HepG2 (cell line): Measurements from ENCODE around the gene SFMBT1. TPM values are rescaled to one million over a fixed set of nuclear protein-coding genes. Genes with fewer than 3 reads are reported as not detected.
A peak's percentile ranks its signal among the peaks of the same experiment; 100 is the strongest.

ENCODE experiments used
- ATAC-seq: fragments of 200-7000 bp; cut with Tn5 transposase; 3 replicates; pipeline ENCODE4 v1.9.1; 2020; ENCODE audit warnings: mild to moderate bottlenecking, moderate library complexity
- BruUV-seq: library from RNA; stranded (reverse); fragments of 400-500 nt; replicated peaks from 2 replicates; lab custom pipeline; 2021; lab: Mats Ljungman, UMichigan
- CTCF ChIA-PET: fragments of 300-600 bp; formaldehyde crosslinking; extraction: SDS; loops from one replicate; lab custom pipeline; 2021; ENCODE audit warnings: low total read pairs, inconsistent platforms, low intra/inter-chr PET ratio; lab: Yijun Ruan, JAX
- POLR2A ChIA-PET: fragments of 350-600 bp; sonication (Branson Sonifier 250); formaldehyde crosslinking; loops from one replicate; lab custom pipeline; 2020; ENCODE audit warnings: antibody characterized with exemption, inconsistent platforms; lab: Yijun Ruan, JAX
- DNase-seq: peaks from one replicate; pipeline ENCODE4 v3.0.0-alpha.2; 2015; ENCODE audit warnings: low spot score
- FAIRE-seq: peaks from 3 replicates; lab custom pipeline; 2011; peaks lifted over from hg19 to GRCh38; lab: Jason Lieb, UNC
- H2AFZ ChIP-seq: one replicate; pipeline ENCODE4 v1.6.1; 2011; ENCODE audit warnings: low read length, inconsistent platforms
- H3K27ac ChIP-seq: fragments of 300-600 bp; 3 replicates; pipeline ENCODE4 v1.8.0; 2011; ENCODE audit warnings: mixed run types, mild to moderate bottlenecking, mixed read lengths, low read length, inconsistent platforms; ENCODE audit not compliant: insufficient read depth; ENCODE audit errors: extremely low read length
- H3K27me3 ChIP-seq, 2 experiments: fragments of 200-600 bp in 1 of 2; 2 replicates in 1 of 2; 3 replicates in 1 of 2; pipeline versions ENCODE4 v1.6.0 to v1.8.0; 2011; ENCODE audit warnings: low read length in 2 of 2, mild to moderate bottlenecking in 2 of 2, moderate library complexity in 2 of 2, inconsistent platforms in 1 of 2; ENCODE audit not compliant: insufficient read depth in 2 of 2, control insufficient read depth in 1 of 2
- H3K36me3 ChIP-seq, 2 experiments: fragments of 200-600 bp in 1 of 2; replicated peaks in 1 of 2; 2 replicates in 1 of 2; 3 replicates in 1 of 2; pipeline versions ENCODE4 v1.5.1 to v1.8.0; 2011; ENCODE audit warnings: low read length in 2 of 2, inconsistent platforms in 1 of 2; ENCODE audit not compliant: insufficient read depth in 2 of 2, control insufficient read depth in 1 of 2
- H3K4me1 ChIP-seq: 2 replicates; pipeline ENCODE4 v1.5.1; 2012; ENCODE audit warnings: low read length, inconsistent platforms; ENCODE audit not compliant: insufficient read depth
- H3K4me2 ChIP-seq: 2 replicates; pipeline ENCODE4 v1.6.0; 2011; ENCODE audit warnings: low read depth, low read length, inconsistent platforms
- H3K4me3 ChIP-seq, 3 experiments: fragments of 200-600 bp in 1 of 3; sonication (generic), shearing (Covaris generic) in 1 of 3; replicated peaks in 1 of 3; 2 replicates each; pipeline ENCODE4 v1.5.1; 2011 to 2016; ENCODE audit warnings: low read length in 3 of 3, inconsistent platforms in 2 of 3, low read depth in 2 of 3, mild to moderate bottlenecking in 2 of 3, control low read depth in 1 of 3, mixed read lengths in 1 of 3; ENCODE audit not compliant: insufficient read depth in 1 of 3
- H3K79me2 ChIP-seq: one replicate; pipeline ENCODE4 v1.6.1; 2011; ENCODE audit warnings: low read length, inconsistent platforms; ENCODE audit not compliant: insufficient read depth
- H3K9ac ChIP-seq: 2 replicates; pipeline ENCODE4 v1.6.0; 2011; ENCODE audit warnings: mild to moderate bottlenecking, low read depth, low read length, inconsistent platforms; ENCODE audit not compliant: insufficient read depth
- H3K9me3 ChIP-seq: 2 replicates; pipeline ENCODE4 v1.5.1; 2012; ENCODE audit warnings: mild to moderate bottlenecking, low read length
- H4K20me1 ChIP-seq: 2 replicates; pipeline ENCODE4 v1.6.0; 2011; ENCODE audit warnings: inconsistent platforms, mild to moderate bottlenecking, low read length, moderate library complexity; ENCODE audit not compliant: insufficient read depth
- AGO2 ChIP-seq: fragments of 200-400 bp; formaldehyde crosslinking; optimal IDR thresholded peaks from 2 replicates; pipeline ENCODE3; 2017; ENCODE audit warnings: mild to moderate bottlenecking, low read depth, low read length, moderate library complexity
- GZF1 ChIP-seq: sonication (generic); formaldehyde crosslinking; IDR thresholded peaks from 2 replicates; pipeline ENCODE4 v1.5.1; 2020; ENCODE audit warnings: mild to moderate bottlenecking, missing genetic modification reagents
- PHF20 ChIP-seq: sonication (generic); formaldehyde crosslinking; IDR thresholded peaks from 2 replicates; pipeline ENCODE4 v1.5.0; 2020; ENCODE audit warnings: mild to moderate bottlenecking, missing genetic modification reagents
- ZBTB10 ChIP-seq: sonication (generic); formaldehyde crosslinking; IDR thresholded peaks from 2 replicates; pipeline ENCODE4 v1.4.0; 2020; ENCODE audit warnings: missing genetic modification reagents, borderline replicate concordance
- ZSCAN22 ChIP-seq: sonication (generic); formaldehyde crosslinking; IDR thresholded peaks from 2 replicates; pipeline ENCODE4 v1.4.0; 2020; ENCODE audit warnings: mild to moderate bottlenecking, missing genetic modification reagents
- WGBS: methylation state at CpG from one replicate; pipeline ENCODE4 v1.1.6; 2017; ENCODE audit warnings: low lambda C conversion rate; 5-methylcytosine and 5-hydroxymethylcytosine counted together
- in situ Hi-C: cut with HindIII; loops from 2 replicates; pipeline ENCODE4 v1.10.0; 2017; ENCODE audit warnings: low pct_unique_long_range_greater_than_20kb; ENCODE audit not compliant: extremely low pct_ligation_motif_present
- intact Hi-C: fragments of 100-400 bp; cut with micrococcal nuclease; formaldehyde crosslinking; loops from one replicate; pipeline ENCODE4 v1.10.0; 2022; ENCODE audit not compliant: unreplicated experiment
- polyA plus RNA-seq, 8 experiments: library from polyadenylated mRNA; depleted of rRNA in 3 of 8; stranded (reverse) in 7 of 8; unstranded in 1 of 8; fragments of >200 nt; fragmentation: Illumina TruSeq in 4 of 8; extraction: Trizol in 4 of 8; gene quantifications; 2 replicates each; pipeline versions ENCODE4 v1.2.1 to v1.2.3, GENCODE V29; 2011 to 2016; ENCODE audit warnings: low read depth in 4 of 8, missing spikeins in 1 of 8, mixed read lengths in 1 of 8; ENCODE audit not compliant: insufficient read depth in 1 of 8
- total RNA-seq, 5 experiments: library from RNA; depleted of rRNA; stranded (reverse); fragments of >200 nt; fragmentation: Illumina TruSeq; extraction: Trizol; gene quantifications; 2 replicates each; pipeline ENCODE4 v1.2.3, GENCODE V29; 2016; ENCODE audit warnings: low read depth in 1 of 5

The SFMBT1 gene
- total and polyA plus RNA-seq, 2 of the 13 experiments (the other 11 are each of a cell fraction or from before 2014, with no cell fraction given), result 3.8 to 12.8 TPM

GRCh38 chr3:52998771-52999513 lies 46.9 kb downstream of the SFMBT1 start:
- WGBS, result 94% methylated on average over 31 of the region's 41 CpGs
- H2AFZ ChIP-seq, result no peak overlapping the region
- no peak overlapping the region for H3K4me3 ChIP-seq
- no peaks in the 10 kb centered on the region for H3K27me3 ChIP-seq
- POLR2A ChIA-PET, result no interaction called here
- TF ChIP-seq ZBTB10 (CRISPR knock-in tag), result no peak
- TF ChIP-seq AGO2, result peak; percentile 23
- TF ChIP-seq GZF1, result no peak
- TF ChIP-seq PHF20 (CRISPR knock-in tag), result no peak
- TF ChIP-seq ZSCAN22 (CRISPR knock-in tag), result no peak
- TF ChIP-seq, all 625 proteins: peak for 1
- no peak overlapping the region for H3K27ac ChIP-seq
- ATAC-seq, result no peak
- no peaks in the 10 kb centered on the region for H3K36me3 ChIP-seq
- H4K20me1 ChIP-seq, result no peaks in the 10 kb centered on the region
- CTCF ChIA-PET, result no interaction called here
- BruUV-seq, result no TSS peak
- no peak overlapping the region for H3K9ac ChIP-seq
- no peaks in the 10 kb centered on the region for H3K79me2 ChIP-seq
- peaks cover 13% of the 10 kb centered on the region for H3K4me1 ChIP-seq
- intact Hi-C loops, result no loop called here
- FAIRE-seq, result no peak
- in situ Hi-C loops, result no loop called here
- DNase-seq, result no peak
- H3K4me2 ChIP-seq, result no peak overlapping the region
- no peaks in the 10 kb centered on the region for H3K9me3 ChIP-seq
